DMS114 treated with DMSO at 0.1 percent for 48 hours (cell line): ENCODE results near the gene KRTAP4-5.
"Not testable (repeated sequence)": the region's sequence is repeated elsewhere in the genome, so short reads cannot be mapped to it uniquely, and the experiment has no call there.

Source experiments
- DNase-seq: peaks from one replicate; lab custom pipeline; 2025; ENCODE audit not compliant: unreplicated experiment; lab: John Stamatoyannopoulos, UW

Gene KRTAP4-5

DNA sequence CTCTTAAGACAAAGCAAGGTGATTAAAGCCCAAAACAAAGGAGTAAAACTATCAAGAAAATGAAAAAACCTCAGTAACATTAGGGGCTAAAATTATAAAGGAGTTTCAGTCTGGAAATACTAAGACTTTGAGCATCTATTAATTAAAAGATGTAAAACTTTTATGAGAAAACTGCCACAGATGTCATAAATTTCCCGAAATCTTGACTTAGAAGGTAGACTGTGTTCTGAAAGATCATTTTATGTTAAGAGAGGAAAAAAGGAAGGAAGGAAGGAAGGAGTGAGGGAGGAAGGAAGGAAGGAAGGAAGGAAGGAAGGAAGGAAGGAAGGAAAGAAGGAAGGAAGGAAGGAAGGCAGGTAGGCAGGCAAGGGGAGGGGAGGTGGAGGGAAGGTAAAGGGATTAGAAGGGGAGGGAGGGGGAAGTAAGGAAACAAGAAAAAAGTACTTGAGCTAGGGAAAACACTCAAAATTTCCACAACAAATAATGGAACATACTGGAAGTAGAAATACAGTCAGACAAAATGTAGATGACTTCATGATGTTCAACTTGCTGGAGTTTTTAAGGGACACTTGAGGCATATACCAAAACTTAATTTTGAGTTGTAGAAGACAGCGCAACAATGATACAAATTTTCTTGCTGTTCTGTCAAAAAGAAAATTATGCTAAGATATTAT is 2.0 kb downstream of the KRTAP4-5 start:
- DNase-seq: no peak

DNA sequence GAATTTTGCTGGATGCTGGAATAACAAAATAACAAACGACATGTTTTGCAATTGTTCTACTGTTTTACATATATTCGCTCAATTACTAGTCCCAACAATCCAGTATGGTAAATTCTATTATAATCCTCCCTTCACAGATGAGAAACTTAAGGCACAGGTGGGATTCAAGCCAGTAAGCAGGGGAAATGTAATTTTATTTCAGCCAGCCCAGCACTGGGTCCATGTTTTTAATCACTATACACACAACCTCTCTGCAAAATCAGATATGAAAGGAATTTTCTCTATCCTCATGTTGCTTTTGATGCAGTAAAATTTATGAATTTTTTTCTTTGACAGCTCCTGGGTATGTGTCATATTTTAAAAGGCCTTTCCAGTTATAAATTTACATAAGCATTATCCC is 4.4 kb downstream of the KRTAP4-5 start:
- no peak for DNase-seq

DNA sequence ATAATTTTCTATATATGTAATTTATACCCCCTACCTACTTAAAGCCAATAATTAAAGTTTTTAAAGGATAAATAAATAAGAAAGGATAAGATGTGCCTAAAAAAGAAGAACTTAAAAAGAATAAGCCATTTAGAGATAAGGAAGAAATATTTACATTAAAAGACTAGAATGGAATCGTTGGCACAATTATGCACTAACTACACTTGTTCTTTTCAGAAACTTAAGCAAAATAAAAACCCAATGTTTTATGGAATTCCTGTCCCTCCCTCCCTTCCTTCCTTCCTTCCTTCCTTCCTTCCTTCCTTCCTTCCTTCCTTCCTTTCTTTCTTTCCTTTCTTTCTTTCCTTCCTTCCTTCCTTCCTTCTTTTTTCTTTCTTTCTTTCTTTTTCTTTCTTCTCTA is 4.8 kb downstream of the KRTAP4-5 start:
- DNase-seq: no peak

DNA sequence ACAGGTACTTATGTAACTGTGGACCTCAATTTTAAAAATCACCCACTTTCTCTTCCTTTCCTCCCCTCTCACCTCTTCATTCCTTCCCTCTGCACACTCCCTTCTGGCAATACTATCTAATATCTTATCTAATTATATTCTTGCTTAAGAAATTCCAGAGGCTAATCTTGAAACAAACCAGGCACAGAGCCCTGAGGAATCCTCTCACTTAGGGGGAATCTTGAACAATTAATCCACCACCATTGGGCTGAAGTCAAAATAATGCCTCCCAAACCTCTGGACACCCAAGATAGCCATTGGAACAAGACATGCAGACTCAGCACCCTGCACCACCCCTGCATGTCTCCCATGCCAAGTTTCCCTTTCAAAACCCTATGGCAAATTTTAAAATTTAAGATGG is 8.3 kb downstream of the KRTAP4-5 start:
- DNase-seq: no peak

DNA sequence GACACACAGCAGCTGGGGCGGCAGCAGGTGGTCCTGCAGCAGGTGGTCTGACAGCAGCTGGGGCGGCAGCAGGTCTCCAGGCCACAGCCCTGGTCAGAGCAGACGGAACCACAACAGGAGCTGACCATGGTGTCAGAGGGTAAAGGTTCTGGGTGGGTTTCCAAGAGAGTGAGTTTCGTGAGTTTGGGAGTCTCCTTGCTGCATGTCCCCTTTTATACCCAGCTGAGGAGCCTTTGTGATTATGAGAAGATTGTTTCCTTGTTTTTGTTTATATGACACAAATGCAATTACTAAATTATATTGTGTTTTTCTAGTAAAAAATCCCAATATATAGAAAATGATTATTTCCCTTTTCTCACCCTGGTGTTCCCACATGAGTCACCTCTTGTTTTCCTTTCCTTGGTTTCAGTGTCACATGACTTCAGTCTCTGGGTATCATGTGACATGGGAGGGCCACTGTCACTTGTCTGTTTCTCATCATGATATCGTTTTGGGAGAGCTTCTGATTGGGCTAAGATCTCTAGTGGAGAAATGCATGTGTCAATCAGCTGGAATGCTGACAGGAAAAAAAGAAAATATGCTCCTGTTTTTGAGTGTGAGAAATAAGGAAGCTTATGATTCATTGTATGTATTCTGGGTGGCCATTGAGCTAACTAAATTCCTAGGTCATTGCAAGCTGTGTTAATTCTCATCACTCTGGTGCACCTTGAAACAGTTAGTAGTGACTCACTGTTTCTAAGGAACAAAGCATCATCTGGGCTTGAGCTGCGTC is 9.1 kb downstream of the KRTAP4-5 start, which contains the start of gene KRTAP4-6:
KRTAP4-6 (minus strand) TSS at position 185 of the 772 bp plus-strand sequence; CDS start at position 128, 57 bp downstream.
- DNase-seq: no peak

DNA sequence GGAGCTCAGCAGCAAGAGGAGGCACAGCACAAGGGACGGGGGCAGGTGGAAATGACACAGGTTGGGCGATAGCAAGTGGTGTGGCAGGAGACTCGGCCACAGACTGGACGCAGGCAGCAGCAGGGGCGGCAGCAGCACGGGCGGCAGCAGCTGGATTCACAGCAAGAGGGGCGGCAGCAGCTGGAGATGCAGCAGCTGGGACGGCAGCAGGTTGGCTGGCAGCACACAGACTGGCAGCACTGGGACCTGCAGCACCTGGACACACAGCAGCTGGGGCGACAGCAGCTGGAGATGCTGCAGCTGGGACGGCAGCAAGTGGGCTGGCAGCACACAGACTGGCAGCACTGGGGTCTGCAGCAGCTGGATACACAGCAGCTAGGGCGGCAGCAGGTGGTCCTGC is 9.8 kb downstream of the KRTAP4-5 start:
- not testable (repeated sequence) for DNase-seq

DNA sequence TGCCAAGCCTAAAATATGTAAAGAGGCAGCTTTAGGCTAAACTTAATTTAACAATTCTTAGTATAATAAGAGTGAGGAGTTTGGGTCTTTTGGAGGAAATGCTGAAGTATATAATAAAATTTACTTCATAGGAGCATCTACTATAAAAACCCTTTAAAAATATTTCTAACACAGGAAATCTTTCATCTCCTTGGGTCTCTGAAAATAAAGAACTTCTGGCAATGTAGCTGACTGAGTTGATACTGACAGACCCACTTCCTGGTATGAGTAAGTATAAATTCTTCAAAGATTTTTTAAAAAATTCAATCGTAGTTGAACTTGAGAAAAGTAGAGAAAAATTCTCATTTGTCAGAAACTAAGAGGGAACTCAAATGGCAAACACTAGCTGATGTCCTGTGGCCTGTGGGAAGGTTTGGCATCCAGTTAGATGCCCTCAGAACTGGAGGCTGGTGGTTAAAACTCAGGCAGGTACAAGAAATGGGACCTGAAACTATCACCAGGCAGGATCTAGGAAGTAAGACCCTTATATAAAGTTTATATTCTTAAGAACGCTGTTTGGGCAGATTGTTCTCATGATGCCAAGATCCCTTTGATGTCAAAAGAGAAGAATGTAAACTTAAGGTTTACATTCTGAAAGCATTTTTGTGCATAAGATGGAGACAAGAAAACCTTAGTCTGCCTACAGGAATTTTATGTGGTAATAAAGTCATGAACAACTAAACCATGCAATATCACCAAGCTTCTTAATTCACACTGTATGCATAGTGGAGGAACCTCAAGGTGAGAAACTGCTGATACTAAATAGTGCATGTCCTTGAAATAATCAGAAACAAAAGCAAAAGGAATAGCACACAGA is 15.5 kb downstream of the KRTAP4-5 start:
- DNase-seq: no peak

DNA sequence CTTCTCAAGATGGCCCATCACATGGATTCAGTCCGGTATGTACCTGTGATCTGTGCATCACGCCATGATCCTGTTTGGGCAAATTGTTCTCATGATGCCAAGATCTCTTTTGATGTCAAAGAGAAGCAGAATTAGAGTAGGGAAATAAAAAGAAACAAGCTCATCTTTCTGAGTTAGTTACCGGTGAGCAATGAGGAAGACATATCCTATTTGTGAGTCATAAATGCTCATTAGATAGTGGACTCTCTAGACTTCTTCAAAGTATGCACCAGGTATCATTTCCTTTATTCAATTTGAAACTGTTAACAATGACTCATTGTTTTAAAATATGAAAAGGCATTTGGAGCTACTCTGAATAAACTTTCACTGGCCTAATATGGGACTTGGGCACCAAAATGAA is 17.6 kb downstream of the KRTAP4-5 start:
- DNase-seq: no peak

DNA sequence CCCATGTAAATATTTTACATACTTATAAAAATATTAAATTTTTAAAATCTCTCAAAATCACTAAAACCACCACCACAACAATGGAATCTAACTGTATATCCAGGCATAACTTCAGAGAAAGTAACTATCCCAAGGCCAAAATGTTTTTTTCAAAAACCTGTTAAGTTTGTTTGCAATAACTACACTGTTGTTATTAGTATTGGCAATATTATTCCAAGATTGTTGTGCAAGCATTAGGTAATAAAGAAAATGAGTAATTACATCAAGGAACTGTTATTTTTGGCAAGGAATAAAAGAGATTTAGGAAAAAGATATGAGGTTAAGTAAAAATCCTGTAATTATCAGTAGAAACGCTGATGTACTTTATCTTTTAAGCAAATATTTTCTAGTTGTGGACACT is 22.3 kb downstream of the KRTAP4-5 start:
- DNase-seq: no peak

DNA sequence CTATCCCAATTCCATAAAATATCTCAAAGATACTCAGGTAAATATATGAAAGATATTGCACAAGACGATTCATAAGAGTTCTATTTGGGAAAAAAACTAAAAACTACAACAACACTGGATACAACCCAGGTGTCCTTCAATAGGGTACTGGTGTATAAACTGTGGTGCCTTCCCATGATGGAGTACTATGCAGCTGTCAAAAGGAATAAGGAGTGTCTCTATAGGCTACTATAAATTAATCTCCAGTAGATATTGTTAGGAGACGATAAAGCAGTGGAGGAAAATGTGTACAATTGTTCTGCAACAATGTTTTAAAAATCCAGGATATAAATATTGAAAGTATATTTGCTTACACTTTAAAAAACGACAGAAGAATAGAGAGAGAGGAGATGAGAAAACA is 23.2 kb downstream of the KRTAP4-5 start:
- DNase-seq: no peak

DNA sequence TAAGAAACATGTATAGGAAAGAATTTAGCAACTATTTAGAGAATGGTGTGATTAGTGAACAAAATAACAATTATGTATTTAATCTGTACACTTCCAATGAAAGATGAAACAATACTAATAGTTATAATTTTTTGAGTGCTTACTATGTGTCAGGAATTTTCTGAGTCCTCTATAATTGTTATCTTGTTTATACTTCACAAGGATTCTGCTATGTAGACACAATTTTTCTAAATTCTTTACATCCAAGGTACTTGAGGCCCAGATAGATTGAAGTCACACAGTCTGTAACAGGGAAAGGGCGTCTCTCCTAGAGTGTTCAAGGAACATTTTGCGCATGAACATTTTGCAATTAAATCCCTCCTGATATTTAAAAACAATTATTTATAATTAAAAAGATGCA is 24.6 kb downstream of the KRTAP4-5 start:
- DNase-seq: no peak

DNA sequence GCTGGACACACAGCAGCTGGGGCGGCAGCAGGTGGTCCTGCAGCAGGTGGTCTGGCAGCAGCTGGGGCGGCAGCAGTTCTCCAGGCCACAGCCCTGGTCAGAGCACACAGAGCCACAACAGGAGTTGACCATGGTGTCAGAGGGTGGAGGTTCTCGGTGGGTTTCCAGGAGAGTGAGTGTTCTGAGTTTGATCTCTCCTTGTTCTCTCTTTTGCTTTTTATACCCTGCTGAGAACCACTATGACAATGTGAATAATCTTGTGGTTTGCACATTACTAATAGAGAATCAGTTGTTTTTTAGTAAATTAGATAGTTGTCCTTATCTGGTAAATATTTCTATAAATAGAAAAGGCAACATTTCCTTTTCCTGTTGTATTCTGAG is 25.6 kb downstream of the KRTAP4-5 start, which contains the start of gene KRTAP4-12:
KRTAP4-12 (minus strand) TSS at position 192 of the 381 bp plus-strand sequence; CDS start at position 132, 60 bp downstream.
- not testable (repeated sequence) for DNase-seq

DNA sequence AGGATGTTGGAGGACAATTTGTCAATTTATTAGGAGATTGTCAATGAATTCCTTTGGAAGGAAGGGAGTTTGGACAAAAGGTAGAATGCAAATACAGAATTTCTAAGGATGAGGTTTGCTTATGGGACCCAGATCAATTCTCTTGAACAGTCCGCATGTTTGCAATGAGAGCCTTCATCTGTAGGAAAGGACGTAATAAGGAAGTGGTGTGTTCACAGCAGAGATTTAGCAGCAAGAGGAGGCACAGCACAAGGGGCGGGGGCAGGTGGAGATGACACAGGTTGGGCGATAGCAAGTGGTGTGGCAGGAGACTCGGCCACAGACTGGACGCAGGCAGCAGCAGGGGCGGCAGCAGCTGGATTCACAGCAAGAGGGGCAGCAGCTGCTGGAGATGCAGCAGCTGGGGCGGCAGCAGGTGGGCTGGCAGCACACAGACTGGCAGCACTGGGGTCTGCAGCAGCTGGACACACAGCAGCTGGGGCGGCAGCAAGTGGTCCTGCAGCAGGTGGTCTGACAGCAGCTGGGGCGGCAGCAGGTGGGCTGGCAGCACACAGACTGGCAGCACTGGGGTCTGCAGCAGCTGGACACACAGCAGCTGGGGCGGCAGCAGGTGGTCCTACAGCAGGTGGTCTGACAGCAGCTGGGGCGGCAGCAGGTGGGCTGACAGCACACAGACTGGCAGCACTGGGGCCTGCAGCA is 26.2 kb downstream of the KRTAP4-5 start:
- DNase-seq: not testable (repeated sequence)

DNA sequence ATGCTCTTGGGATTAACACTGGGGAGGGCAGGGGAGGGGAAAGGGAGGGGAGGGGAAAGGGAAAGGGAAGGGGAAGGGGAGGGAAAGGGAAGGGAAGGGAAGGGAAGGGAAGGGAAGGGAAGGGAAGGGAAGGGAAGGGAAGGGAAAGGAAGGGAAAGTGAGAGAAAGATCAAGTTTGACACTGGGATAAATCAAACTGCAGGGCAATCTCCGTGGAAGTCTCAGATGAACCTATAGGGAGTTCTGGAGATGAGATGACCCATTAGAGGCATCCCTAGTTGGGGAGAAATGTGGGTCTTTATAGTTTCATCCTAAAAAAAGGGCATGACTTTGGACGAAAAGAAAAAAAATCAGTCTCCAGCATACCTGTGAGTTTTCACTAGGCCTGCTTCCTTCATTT is 27.9 kb downstream of the KRTAP4-5 start:
- DNase-seq: no peak

DNA sequence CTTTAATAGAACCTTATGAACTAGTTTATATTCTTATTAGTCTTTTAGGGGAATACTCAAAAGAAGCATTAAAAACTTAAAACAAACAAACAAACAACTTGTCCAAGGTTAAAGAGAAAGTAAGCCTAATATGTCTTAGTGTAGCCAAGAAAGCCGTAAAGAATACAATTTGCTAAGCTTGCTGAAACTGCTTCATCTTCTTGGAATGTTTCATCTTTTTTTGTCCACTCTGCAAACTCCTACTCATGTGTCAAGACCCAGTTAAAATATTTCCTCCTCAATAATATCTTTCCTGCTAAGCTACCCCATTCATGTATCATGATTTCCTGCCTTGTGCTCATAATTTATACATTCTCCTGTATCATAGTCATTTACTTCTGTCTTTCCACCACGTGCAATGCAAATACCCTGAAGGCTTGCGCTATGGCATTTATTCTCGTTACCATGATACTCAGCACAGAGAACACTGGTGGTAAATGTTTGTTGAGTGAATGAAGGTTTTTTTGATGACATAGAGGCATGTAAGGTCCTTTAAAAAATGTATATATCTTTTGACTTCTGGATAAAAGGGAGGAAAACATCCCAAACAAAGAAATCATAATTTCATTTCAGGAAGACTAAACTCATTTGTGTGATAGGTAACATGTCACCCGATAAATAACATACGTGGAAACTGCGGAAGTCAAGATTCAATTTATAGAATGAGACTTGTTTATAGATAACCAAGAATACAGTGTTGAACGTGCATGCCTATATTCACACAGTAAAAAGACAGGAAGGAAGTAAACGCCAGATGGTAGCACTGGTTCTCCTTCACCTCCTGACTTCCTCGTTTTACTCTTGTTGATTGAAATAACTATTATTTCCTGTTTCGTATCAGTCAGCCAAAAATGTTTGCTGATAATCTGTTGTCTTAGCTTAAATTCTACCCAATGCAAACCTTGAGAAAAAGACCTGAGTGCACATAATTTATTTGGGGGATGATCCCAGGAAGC is 29.6 kb downstream of the KRTAP4-5 start:
- not testable (repeated sequence) for DNase-seq

DNA sequence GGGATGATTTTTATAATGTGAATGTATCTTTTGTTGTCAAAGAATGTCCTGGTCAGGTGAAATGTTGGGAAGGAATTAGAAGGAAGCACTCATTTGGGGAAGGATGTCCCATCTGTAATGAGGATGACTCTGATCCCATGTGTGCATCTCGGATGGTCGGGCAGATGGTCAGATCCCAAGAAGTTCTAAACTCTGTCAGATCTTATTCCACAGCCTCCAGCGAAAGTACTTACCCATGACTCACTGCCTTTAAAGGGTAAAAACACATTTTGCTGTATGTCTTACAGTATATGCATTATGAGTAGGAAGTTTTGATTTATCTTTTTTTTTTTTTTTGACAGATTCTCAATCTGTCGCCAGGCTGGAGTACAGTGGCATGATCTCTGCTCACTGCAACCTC is 30.9 kb downstream of the KRTAP4-5 start:
- DNase-seq: no peak

DNA sequence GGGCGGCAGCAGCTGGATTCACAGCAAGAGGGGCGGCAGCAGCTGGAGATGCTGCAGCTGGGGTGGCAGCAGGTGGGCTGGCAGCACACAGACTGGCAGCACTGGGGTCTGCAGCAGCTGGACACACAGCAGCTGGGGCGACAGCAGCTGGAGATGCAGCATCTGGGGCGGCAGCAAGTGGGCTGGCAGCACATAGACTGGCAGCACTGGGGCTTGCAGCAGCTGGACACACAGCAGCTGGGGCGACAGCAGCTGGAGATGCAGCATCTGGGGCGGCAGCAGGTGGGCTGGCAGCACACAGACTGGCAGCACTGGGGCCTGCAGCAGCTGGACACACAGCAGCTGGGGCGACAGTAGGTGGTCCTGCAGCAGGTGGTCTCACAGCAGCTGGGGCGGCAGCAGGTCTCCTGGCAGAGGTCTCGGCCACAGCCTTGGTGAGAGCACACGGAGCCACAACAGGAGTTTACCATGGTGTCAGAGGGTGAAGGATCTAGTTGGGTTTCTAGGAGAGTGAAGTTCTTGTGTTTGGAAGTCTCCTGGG is 31.7 kb downstream of the KRTAP4-5 start, which contains the start of gene KRTAP4-11:
KRTAP4-11 (minus strand) TSS at position 528 of the 541 bp plus-strand sequence; CDS start at position 470, 58 bp downstream.
- DNase-seq: not testable (repeated sequence)

DNA sequence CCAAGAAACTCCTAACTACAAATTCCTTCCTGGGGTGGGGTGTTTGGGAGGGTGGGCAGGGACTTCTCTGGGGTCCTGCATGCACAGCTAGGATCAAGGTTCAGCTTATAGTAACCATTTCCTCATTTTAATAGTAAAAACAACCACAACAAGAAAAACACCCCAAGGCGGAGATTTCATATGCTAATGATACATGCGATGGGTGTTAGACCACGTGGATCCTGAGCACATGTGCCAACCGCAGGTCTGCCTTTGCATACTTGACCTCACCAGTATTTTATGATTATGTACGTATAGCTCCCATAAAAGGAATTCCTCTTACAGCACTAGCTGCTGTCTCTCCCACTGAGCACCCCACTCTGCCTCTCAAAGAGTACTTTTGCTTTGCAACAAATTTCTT is 33.3 kb downstream of the KRTAP4-5 start:
- DNase-seq: no peak
